ENCODE measurements around the gene CD4.
"Not testable (repeated sequence)": the region's sequence is repeated elsewhere in the genome, so short reads cannot be mapped to it uniquely, and the experiment has no call there.

Gene CD4

DNA sequence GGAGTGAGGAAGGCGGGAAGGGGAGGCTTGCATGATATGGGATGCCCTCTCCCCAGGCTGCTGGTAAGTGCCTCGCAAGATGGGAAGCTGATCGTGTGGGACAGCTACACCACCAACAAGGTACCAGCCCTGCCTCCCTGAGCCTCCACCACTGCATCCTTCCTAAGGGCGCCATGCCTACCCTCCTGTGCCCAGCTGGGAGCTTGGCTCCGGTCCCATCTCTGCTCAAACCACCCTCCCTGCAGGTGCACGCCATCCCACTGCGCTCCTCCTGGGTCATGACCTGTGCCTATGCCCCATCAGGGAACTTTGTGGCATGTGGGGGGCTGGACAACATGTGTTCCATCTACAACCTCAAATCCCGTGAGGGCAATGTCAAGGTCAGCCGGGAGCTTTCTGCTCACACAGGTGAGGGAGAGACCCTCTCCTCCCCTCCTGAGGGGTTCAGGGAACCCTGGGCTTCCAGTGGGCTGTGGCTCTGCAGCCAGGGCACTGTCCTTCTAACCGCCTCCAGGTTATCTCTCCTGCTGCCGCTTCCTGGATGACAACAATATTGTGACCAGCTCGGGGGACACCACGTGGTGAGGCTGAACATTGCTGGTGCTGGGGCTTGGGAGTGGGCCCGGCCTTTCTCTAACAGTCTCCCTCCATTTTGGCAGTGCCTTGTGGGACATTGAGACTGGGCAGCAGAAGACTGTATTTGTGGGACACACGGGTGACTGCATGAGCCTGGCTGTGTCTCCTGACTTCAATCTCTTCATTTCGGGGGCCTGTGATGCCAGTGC, 54.0 kb downstream of the CD4 start:
- in situ Hi-C loops (cut with MboI; ENCODE audit: low sequenced_read_pairs): no loop called here

DNA sequence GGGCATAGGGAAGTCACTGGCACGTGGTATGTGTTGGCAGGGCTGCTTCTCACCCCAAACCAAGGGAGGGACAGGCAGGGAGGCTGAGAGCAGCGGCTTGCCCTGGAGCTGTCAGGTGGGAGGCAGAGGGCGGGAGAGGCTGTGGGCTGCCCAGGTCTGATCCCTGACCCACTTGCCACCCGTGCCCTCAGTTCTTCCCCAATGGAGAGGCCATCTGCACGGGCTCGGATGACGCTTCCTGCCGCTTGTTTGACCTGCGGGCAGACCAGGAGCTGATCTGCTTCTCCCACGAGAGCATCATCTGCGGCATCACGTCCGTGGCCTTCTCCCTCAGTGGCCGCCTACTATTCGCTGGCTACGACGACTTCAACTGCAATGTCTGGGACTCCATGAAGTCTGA, 56.1 kb downstream of the CD4 start:
- in situ Hi-C loops (cut with MboI; ENCODE audit: low sequenced_read_pairs): no loop called here

DNA sequence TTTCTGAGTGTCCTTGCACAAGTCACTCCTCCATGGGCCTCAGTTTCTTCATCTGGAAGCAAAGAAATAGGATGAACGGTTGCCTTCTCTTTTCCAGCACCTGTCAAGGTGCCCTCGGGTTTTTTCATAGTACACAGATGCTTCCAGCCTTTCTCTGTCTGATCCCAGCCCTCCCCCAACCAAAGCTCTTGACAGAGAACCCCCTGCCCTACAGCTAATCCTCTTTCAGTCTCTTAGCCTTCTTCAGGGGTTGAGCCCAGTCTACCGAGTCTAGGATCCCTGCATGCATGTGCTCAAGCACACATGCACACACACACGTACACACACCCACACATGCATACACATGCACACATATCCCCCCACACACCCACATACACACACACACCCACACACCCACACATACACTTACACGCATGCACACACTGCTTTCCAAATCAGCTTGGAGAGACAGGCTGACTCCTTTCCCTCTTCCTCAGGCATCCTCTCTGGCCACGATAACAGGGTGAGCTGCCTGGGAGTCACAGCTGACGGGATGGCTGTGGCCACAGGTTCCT, 57.1 kb downstream of the CD4 start:
- in situ Hi-C loops (cut with MboI; ENCODE audit: low sequenced_read_pairs): no loop called here

DNA sequence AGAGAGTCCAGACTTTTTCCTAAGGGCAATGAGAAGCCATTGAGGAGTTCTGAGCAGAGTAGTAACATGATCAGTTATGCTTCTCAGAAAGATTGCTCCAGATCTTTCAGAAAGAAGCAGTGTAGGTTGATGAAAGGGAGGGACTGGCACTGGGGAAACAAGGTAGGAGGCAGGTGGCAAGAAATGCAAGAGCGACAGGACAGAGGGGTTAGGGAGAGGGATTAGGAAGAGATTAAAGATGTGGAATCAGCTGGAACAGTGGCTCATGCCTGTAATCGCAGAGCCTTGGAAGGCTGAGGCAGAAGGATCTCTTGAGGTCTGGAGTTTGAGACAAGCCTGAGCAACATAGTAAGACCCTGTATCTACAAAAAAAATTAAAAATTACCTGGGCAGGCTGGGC, 58.3 kb downstream of the CD4 start:
- in situ Hi-C loops (cut with MboI; ENCODE audit: low sequenced_read_pairs): no loop called here

DNA sequence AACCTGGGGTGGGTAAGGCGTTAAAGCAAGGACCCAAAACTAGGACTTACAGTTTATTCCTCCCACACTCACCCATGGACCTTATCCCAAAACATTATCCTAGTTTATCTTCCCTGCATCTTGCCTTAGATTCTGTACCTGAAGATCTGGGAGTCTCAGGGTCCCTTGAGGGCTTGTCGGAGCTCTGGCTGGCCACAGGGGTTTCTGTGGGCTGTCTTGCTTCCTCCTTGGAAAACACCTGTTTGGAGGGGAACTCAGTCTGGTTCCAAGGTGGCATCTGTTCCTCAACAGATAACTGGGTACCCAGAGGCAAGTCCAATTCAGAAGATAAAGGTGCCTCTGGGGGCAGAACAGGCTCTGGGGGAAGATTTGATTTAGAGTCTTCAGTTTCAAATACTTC, 60.1 kb downstream of the CD4 start:
- in situ Hi-C loops (cut with MboI; ENCODE audit: low sequenced_read_pairs): no loop called here

DNA sequence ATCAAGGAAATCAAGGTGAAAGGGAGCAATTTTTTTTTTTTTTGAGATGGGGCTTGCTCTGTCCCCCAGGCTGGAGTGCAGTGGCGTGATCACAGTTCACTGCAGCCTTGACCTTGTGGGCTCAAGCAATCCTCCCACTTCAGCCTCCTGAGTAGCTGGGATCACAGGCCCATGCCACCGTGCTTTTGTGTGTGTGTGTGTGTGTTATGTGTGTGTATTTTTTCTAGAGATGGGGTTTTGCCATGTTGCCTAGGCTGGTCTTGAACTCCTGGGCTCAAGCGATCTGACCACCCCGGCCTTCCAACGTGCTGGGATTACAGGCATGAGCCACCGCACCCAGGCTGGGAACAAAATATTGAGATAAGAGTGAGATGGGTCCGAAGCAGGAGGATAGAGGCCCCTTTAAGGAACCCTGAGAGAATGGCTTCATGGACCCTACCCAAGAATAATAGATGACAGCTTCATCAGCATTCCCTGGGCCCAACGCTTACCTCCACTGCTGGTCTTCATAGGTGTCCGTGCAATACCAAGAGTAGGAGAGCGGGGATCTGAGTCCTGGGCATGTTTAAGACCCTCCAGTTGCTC, 60.7 kb downstream of the CD4 start:
- in situ Hi-C loops (cut with MboI; ENCODE audit: low sequenced_read_pairs): no loop called here

DNA sequence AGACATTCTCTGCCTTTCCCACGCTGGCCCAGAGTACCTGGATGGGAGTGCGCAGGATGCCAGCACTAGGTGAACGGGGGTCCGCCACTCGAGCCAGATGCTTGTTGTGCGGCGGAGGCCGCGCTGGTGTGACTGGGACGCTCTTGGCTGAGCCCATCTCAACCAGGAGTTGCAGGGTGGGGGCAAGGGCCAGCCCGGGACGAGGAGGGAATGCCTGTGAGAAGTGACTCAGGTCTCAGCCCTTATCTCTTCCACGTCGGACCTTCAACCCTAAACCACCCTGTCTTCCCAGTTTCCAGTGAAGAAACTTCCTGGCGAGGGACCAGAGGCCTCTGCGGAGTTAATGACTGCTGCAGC, 61.4 kb downstream of the CD4 start:
- in situ Hi-C loops (cut with MboI; ENCODE audit: low sequenced_read_pairs): no loop called here

DNA sequence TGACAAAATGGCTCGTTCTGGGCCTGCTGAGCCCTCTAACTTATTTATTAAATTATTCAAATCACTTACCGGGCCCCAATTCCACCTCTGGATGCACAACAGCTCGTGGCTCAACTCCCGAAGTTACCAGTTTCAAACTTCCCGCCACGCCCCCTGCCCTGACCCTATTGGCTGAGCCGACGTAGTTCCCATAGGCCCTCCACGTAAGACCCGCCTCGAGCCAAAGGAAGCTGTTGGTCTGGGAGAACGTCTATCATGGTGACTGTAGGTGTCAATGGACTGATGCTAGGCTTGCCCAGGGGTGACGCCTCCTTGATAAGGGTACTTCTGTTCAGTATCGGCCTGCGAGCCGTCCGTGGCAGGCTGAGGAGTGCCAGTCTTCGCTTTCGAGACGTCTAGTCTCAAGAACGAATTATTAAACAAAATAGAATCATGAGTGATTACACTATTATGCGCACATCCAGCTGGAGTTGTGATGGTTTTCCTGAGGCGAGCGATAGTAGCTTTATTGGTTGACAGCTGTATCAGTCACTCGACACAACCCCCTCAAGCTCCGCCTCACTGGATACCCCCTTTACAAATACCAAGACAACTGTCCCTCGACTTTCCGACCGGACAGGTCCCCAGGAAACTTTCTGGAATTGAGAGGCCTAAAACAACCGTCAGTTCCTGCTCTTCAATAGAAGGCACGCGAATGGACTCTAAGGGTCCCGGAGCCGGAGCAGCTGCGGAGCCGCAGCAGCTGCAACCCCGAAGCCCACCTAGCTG, 62.0 kb downstream of the CD4 start, which contains the start of gene CDCA3:
Gene CDCA3, minus strand, starts transcription at position 134 of the 768 bp plus-strand sequence. CDS start 334 bp downstream, outside the sequence.
- in situ Hi-C loops (cut with MboI; ENCODE audit: low sequenced_read_pairs): no loop called here

DNA sequence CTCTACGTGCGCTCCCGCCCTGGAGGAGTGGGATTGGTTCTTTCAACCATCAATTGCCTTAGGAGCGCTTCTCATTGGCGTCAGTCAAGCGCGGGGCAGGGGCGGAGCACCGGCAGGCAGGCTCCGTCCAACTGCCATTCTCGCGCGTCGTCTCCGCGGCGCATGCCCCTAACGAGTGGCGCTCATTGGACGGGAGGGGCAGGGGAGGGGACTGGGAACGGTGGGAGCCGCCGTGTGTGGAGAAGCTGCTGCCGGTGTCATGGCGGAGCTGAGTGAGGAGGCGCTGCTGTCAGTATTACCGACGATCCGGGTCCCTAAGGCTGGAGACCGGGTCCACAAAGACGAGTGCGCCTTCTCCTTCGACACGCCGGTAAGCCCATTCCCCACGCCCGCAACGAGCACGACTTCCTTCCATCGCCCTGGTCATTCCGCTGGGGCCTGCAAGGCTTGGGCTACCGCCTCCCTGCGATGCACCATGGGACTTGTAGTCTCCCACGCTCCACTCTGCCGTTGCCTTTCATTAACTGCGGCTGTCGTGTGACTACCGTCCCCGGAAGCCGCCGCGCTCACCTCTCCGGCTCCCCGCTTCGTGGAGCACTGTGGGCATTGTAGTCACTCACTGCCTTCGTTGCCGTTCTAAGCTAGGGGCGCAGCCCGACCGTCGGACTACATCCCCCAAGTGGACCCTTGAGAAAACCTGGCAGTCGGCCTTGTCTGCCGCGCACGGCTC, 62.8 kb downstream of the CD4 start, which contains the start of gene USP5:
Gene USP5, plus strand, starts transcription at position 230 of the 730 bp plus-strand sequence. Its CDS starts 30 bp downstream, at position 260.
- in situ Hi-C loops (cut with MboI; ENCODE audit: low sequenced_read_pairs): no loop called here

DNA sequence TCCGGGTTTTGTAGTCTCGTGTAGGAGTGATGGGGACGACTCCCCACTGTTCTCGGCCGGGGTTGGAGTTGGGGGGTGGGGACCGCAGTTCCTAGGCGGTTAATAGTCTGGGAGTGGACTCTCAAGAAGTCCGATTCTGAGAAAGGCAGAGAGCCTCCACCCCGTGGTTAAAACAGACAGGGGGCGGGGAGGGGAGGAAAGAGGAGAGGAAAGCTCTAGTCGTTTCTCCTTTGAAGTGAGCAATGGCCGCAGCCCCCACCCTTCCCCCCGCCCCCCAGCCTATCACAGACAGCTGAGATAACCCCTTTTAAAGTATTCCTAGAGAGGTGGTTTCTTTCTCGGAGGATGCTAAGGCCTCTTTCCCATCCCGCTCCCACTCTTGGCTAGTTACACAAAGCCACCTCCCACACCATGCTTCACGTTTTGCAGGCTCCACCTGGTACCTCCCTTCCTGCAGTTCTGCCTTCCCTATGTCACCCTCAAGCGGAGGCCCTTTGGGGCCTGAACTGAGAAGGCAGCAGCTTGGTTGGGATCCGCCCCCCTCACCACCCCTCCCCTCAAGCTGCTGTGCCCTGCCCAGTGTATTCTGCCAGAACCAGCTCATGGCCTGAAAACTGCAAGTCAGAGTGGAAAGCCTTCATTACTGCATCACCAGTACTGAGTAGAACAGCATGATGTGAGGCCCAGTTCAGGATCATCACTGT, 63.5 kb downstream of the CD4 start:
- in situ Hi-C loops (cut with MboI; ENCODE audit: low sequenced_read_pairs): no loop called here

DNA sequence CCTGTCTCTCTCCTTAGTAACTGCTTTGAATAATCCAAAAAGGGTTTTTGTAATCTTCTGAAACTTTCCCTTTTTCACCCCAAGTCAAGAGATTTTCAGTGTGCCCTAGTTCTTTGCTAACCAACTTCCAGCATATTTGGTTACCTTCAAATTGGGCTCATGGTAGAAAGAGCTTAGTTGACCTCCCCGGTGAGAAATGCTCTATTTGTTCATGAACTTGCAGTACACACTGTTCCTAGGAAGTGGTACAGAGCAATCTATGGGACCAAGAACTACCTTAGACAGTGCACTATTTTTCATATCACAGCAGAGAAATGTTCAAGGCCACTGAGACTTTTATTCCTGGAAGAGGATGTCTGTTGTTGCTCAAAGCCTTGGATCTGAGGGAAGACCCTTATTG, 64.3 kb downstream of the CD4 start:
- in situ Hi-C loops (cut with MboI; ENCODE audit: low sequenced_read_pairs): no loop called here

DNA sequence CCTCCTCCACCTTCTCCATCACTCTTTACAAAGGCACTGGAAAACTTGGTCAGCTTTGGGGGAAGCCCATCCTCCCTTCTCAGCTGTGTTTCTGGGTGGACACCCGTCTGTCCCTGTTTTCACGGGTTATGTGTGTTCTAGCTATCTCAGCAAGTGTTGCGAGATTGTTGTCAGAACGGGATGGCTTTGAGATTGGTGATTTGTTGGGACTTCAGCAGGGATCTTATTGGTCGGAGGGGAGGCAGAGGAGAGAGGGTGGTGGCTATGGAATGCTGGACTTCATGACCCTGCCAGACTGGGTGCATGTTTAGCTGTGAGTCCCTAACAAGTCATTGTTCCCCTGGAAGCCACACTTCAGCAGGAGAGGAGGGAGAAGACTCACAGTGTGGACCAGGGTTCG, 64.7 kb downstream of the CD4 start:
- in situ Hi-C loops (cut with MboI; ENCODE audit: low sequenced_read_pairs): no loop called here

DNA sequence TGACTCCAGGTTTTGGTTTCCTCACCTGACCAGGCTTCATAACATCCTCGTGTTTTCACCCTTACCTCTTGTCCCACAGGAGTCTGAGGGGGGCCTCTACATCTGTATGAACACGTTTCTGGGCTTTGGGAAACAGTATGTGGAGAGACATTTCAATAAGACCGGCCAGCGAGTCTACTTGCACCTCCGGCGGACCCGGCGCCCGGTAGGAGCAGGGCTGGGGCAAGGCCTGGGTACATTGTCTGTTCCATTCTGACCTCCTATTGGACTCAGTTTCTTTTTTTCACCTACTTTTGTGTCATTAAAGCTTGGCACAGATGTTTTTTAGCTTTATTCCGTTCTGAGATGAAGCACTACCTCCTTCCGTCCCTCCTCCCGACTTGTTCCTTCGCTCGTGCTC, 66.0 kb downstream of the CD4 start:
- in situ Hi-C loops (cut with MboI; ENCODE audit: low sequenced_read_pairs): no loop called here

DNA sequence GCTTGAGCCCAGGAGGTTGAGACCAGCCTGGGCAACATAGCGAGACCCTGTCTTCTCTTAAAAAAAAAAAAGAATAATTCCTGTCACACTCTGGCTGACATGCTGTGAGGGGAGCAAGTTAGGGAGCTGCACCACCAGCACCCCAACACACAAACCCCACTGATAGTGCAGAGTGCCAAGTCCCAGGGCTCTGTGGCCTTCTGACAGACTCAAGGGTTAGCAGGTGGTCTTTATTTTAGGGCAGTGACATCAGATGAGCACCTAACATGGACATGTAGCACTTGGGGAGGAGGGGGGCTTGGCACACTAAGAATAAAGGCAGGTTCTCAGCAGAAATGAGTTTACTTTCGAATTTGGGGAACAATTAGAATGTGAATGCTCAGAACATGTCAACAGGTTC, 69.5 kb downstream of the CD4 start:
- in situ Hi-C loops (cut with MboI; ENCODE audit: low sequenced_read_pairs): no loop called here

DNA sequence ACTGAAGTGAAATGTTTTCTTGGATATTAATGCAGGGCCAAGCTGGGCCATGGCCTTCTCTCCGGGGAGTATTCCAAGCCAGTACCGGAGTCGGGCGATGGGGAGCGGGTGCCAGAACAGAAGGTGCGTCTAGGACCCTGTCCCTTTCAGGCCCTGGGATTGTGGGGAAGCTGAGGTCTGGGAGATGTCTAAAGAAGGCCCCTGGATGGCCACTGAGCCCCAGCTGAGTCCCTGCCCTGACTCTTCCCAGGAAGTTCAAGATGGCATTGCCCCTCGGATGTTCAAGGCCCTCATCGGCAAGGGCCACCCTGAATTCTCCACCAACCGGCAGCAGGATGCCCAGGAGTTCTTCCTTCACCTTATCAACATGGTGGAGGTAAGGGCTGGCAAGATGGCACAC, 70.8 kb downstream of the CD4 start:
- in situ Hi-C loops (cut with MboI; ENCODE audit: low sequenced_read_pairs): no loop called here

DNA sequence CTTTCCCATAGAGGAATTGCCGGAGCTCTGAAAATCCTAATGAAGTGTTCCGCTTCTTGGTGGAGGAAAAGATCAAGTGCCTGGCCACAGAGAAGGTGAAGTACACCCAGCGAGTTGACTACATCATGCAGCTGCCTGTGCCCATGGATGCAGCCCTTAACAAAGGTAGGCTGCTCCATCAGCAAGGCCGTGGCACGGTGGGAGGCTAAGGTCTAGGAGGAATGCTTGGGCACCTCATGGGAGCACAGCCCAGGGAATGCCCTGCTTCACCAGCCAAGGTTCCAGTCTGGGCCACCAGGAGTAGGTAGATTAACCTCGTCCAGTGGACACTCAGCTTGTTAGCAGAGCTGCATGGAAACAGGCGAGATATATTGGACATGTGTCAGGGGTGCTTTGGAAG, 71.6 kb downstream of the CD4 start:
- in situ Hi-C loops (cut with MboI; ENCODE audit: low sequenced_read_pairs): no loop called here

DNA sequence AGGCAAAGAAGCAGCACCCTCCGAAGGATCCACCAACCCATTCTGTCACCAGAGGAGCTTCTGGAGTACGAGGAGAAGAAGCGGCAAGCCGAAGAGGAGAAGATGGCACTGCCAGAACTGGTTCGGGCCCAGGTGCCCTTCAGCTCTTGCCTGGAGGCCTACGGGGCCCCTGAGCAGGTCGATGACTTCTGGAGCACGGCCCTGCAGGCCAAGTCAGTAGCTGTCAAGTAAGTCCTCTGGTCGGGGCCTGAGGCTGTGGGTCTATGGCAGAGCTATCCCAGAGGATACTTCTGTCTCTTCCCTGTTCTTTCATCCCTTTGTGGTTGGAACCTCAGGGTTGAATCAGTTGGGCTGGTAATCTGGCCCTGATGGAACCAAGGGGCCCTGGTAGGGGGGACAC, 72.1 kb downstream of the CD4 start:
- in situ Hi-C loops (cut with MboI; ENCODE audit: low sequenced_read_pairs): no loop called here

DNA sequence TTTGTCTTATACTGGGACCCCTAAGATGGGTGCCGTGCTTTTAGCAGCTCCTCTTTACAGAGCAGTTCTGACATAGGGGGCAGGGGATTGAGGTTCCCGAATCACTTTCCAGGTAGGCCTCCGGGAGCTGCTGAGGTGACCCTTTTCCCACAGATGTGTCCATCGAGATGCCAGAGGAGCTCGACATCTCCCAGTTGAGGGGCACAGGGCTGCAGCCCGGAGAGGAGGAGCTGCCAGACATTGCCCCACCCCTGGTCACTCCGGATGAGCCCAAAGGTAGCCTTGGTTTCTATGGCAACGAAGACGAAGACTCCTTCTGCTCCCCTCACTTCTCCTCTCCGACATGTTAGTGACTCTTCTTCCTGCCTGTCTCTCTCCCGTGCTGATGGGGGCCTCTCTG, 73.7 kb downstream of the CD4 start:
- in situ Hi-C loops (cut with MboI; ENCODE audit: low sequenced_read_pairs): no loop called here

DNA sequence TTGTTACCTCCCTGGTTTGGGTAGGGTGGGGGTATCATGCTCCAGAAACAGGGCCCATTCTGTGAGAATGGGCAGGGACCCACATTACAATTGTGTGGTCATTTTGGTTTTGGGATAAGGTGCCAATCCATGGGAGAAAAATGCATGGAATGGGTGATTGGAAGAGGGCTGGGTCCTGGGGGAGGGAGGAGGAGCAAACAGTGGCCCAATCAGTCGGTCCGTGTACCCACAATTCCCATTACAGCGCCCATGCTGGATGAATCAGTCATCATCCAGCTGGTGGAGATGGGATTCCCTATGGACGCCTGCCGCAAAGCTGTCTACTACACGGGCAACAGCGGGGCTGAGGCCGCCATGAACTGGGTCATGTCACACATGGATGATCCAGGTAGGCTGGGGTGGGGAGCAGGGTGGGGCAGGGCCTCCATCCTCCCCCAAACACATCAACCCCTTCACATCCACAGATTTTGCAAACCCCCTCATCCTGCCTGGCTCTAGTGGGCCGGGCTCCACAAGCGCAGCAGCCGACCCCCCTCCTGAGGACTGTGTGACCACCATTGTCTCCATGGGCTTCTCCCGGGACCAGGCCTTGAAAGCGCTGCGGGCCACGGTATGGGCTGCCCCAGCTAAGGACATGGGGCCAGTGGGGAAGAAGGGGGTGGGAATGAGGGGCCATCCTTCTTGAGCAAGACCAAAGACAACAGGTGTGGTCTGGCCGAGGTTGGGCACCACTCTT, 74.4 kb downstream of the CD4 start:
- in situ Hi-C loops (cut with MboI; ENCODE audit: low sequenced_read_pairs): no loop called here

DNA sequence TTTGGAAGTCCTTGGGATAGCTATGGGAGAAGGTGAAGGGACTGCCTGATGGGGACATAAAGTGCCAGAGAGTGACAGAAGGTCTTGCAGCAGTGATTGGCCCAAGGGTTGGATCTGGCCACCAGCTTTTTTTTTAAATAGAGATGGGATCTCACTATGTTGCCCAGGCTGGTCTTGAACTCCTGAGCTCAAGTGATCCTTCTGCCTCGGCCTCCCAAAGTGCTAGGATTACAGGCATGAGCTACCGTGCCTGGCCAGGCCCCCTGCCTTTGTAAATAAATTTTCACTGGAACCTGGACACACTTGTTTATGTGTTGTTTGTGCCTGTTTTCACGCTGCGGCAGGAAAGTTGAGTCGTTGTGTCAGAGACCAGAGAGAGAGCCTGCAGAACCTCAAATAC, 76.0 kb downstream of the CD4 start:
- in situ Hi-C loops (cut with MboI; ENCODE audit: low sequenced_read_pairs): not testable (repeated sequence)
